Activated T-cell treated with anti-CD3 and anti-CD28 coated beads, Interleukin-2, amount 50 U/mL, for 72 hours (primary cell): ENCODE measurements around the gene KPRP. TPM values are rescaled to one million over a fixed set of nuclear protein-coding genes. Genes with fewer than 3 reads are reported as not detected.
A peak's percentile ranks its signal among the peaks of the same experiment; 100 is the strongest.

Experiments
- ATAC-seq, 2 donors: fragments of 150-1000 bp; cut with Tn5 transposase; replicated peaks in 1 of 2; 2 replicates each; pipeline ENCODE4 v1.10.0; 2021; ENCODE audit warnings: moderate library complexity in 2 of 2, mild to moderate bottlenecking in 1 of 2
- DNase-seq, 2 donors: peaks; one replicate each; pipeline ENCODE4 v3.0.0; 2021 to 2022; ENCODE audit warnings: mixed read lengths in 1 of 2
- H3K27ac Mint-ChIP-seq: one replicate; pipeline ENCODE4 v1.8.0; 2022; ENCODE audit warnings: mild to moderate bottlenecking, moderate library complexity, mixed read lengths
- H3K27me3 Mint-ChIP-seq: one replicate; pipeline ENCODE4 v1.8.0; 2022; ENCODE audit warnings: low read depth, mixed read lengths
- H3K36me3 Mint-ChIP-seq, 2 donors: one replicate each; pipeline ENCODE4 v1.8.0; 2022; ENCODE audit warnings: mixed read lengths in 2 of 2, mild to moderate bottlenecking in 1 of 2; ENCODE audit not compliant: insufficient read depth in 2 of 2
- H3K4me1 Mint-ChIP-seq: one replicate; pipeline ENCODE4 v1.8.0; 2022; ENCODE audit warnings: low read depth, mixed read lengths
- H3K4me3 Mint-ChIP-seq, 2 donors: one replicate each; pipeline ENCODE4 v1.8.0; 2022; ENCODE audit warnings: mild to moderate bottlenecking in 2 of 2, mixed read lengths in 2 of 2, moderate library complexity in 2 of 2
- H3K9me3 Mint-ChIP-seq, 2 donors: one replicate each; pipeline ENCODE4 v1.8.0; 2022; ENCODE audit warnings: mixed read lengths in 2 of 2
- total RNA-seq, 2 donors: library from RNA; stranded (reverse); gene quantifications; one replicate each; pipeline ENCODE4 v1.2.3, GENCODE V29; 2022

KPRP gene, protein sequence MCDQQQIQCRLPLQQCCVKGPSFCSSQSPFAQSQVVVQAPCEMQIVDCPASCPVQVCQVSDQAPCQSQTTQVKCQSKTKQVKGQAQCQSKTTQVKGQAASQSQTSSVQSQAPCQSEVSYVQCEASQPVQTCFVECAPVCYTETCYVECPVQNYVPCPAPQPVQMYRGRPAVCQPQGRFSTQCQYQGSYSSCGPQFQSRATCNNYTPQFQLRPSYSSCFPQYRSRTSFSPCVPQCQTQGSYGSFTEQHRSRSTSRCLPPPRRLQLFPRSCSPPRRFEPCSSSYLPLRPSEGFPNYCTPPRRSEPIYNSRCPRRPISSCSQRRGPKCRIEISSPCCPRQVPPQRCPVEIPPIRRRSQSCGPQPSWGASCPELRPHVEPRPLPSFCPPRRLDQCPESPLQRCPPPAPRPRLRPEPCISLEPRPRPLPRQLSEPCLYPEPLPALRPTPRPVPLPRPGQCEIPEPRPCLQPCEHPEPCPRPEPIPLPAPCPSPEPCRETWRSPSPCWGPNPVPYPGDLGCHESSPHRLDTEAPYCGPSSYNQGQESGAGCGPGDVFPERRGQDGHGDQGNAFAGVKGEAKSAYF
- total RNA-seq: not detected

DNA sequence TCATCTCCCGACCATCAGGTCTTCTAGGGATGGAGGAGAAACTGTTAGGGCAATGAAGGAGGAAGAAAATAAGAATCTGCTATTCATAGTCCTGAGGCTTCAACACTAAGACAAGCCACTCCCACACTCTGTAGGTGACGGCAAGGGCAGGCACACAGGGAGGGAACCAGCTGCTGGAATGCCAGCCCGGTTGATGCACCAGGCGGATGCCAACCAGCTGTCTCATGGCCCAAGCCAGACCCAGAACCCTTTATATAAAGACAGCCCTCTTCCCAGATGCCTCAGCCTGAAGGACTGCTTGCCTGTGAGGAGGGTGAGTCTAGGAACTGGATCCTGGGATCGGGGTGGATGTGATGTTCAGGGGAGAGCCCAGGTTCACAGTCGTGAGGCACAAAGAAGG lies at the start of gene KPRP:
TSS of gene KPRP (plus strand) at position 279 of the 400 bp plus-strand sequence. CDS start 1,564 bp downstream, outside the sequence.
- Mint-ChIP-seq H3K9me3 (no peaks in the 10 kb centered on the region), H3K27ac (no peak within 1 kb of the TSS), H3K4me3 (no peak within 1 kb of the TSS), H3K4me1 (peaks cover under 1% of the 10 kb centered on the region), H3K27me3 (peaks cover 27% of the 10 kb centered on the region), H3K36me3 (no peaks in the 10 kb centered on the region)
- ATAC-seq (no peak), DNase-seq (no peak)

DNA sequence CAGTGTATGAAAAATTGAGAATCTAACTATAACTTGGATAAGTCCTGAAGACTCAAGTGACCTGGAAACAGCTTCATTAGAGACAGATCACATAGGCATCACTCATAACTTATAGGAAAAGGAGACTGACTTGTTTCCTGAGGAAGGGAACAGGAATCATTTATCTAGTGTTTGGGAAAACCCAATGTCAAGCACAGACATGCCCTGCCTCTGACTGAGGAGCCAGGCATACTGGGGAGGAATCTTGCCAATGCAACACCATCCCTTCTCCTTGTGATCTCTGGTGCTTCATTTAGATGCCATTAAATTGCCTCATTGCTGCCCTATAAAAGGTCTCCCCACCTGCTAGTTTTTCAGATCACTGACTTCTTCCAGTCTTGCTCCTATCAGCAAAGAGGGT lies 39.6 kb upstream of the KPRP start:
- H3K9me3 Mint-ChIP-seq: no peaks in the 10 kb centered on the region
- H3K27me3 Mint-ChIP-seq: peaks cover 10% of the 10 kb centered on the region
- H3K4me3 Mint-ChIP-seq: no peak overlapping the region
- H3K4me1 Mint-ChIP-seq: no peaks in the 10 kb centered on the region
- no peak for DNase-seq
- no peak overlapping the region for H3K27ac Mint-ChIP-seq
- ATAC-seq: no peak
- H3K36me3 Mint-ChIP-seq: no peaks in the 10 kb centered on the region

DNA sequence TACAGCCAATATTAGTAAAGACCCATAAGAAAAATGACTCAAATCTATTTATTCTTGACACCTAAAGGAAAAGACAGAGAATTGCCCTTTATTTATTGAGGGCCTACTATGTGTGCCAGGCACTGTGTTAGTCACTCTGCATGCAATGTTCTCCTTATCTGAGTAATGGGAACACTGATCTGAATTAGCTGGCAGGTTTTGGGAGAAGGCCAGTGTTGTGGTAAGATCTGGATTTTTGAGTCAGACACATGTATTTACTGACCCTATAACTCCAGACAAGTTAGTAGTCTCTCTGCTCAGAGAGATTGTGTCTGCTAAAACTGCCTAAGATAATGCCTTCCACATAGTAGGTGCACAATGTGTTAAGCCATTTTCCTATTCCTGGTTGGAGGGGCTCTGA lies 32.6 kb upstream of the KPRP start:
- H3K36me3 Mint-ChIP-seq: no peaks in the 10 kb centered on the region
- no peak for ATAC-seq

DNA sequence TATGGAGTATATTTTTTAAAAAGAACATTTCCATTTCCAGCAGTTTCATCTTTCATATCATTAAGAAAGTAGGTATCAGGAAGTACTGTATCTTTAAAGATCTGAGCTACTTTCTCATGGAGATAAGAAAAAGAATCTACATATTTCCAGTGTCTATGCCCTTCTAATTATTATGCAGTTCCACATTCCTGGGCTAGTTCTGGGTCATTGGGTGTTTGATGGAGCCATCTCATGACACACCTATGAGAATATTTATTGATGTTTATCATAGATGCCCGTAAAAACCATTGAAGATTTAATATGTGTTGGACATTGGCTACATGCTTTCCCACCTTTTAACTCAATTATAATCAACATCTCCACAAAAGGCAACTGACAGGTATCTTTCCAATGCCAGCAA lies 28.8 kb upstream of the KPRP start:
- H3K9me3 Mint-ChIP-seq: no peaks in the 10 kb centered on the region
- no peaks in the 10 kb centered on the region for H3K4me1 Mint-ChIP-seq
- H3K27ac Mint-ChIP-seq: no peak overlapping the region
- no peak for ATAC-seq
- no peak overlapping the region for H3K4me3 Mint-ChIP-seq
- no peaks in the 10 kb centered on the region for H3K36me3 Mint-ChIP-seq
- peaks cover 11% of the 10 kb centered on the region for H3K27me3 Mint-ChIP-seq
- no peak for DNase-seq

More for the DNA sequence above, 32.6 kb upstream of the KPRP start:
- Mint-ChIP-seq H3K27ac (no peak overlapping the region), H3K4me3 (no peak overlapping the region), H3K4me1 (no peaks in the 10 kb centered on the region), H3K9me3 (no peaks in the 10 kb centered on the region), H3K27me3 (peaks cover 17% of the 10 kb centered on the region)
- DNase-seq: no peak

DNA sequence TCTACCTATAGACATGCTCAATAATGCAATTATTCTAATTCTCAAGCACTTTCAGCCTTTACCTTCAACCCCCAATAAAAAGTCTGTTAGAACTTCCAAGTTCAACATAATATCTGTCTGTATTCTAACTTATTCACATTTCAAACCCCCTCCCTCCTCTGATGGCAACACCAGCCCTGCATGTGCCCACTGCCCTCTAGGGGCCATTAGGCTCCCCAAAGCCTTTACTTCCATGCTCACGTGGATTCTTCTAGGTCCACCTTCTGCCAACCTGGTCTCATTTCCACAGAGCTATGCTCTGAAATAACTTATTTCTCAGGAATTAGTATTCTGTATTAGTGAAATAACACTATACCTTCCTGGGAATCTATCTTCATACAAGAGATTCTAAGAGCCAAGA lies 22.2 kb upstream of the KPRP start:
- Mint-ChIP-seq H3K36me3 (no peaks in the 10 kb centered on the region), H3K4me3 (no peak overlapping the region), H3K4me1 (no peaks in the 10 kb centered on the region), H3K27me3 (peaks cover 21% of the 10 kb centered on the region), H3K9me3 (no peaks in the 10 kb centered on the region), H3K27ac (no peak overlapping the region)
- no peak for ATAC-seq
- no peak for DNase-seq

DNA sequence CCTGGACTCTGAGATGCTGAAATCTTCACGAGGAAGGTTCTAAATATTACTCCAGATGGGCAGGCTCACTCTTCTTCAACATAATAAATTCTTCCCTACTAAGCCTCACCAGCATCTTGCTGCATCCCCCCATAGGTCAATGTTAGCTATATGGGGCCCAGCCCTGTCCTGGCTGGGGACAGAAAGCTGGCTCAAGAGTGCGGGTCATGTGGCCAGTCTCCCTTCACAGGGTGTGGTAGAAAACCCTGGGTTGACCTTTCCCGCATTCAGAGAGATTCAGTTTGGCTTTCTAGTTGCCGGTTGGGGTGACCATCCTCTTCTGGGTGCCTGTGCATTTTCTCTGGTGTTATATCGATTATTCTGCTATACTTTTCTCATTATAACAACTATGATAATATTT lies 19.8 kb upstream of the KPRP start:
- no peak for DNase-seq
- no peak overlapping the region for H3K27ac Mint-ChIP-seq
- no peak overlapping the region for H3K4me3 Mint-ChIP-seq

DNA sequence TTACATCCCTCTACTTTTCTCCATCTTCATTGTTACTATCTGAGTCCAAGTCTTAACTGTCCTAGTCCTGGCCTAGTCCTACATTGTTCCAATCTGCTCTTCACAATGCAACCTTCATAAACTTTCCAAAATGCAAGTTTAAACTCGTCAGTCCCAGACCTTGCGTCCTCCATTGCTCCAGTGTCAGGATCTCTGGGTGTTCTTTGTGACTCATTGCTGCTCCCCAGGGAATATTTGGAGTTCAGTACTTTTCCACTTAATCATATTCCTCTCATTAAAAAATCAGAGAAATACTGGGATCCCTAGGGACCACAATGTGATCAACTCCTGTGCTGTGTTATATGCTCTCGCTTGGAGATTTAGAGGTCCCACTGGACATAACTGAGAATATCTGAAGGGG lies 18.0 kb upstream of the KPRP start:
- no peaks in the 10 kb centered on the region for H3K36me3 Mint-ChIP-seq
- H3K27me3 Mint-ChIP-seq: peaks cover 35% of the 10 kb centered on the region
- no peaks in the 10 kb centered on the region for H3K9me3 Mint-ChIP-seq
- no peaks in the 10 kb centered on the region for H3K4me1 Mint-ChIP-seq
- no peak overlapping the region for H3K4me3 Mint-ChIP-seq
- DNase-seq: no peak
- no peak overlapping the region for H3K27ac Mint-ChIP-seq
- no peak for ATAC-seq

More for the DNA sequence above, 19.8 kb upstream of the KPRP start:
- Mint-ChIP-seq H3K36me3 (no peaks in the 10 kb centered on the region), H3K4me1 (no peaks in the 10 kb centered on the region), H3K9me3 (no peaks in the 10 kb centered on the region), H3K27me3 (peaks cover 27% of the 10 kb centered on the region)
- ATAC-seq: no peak

DNA sequence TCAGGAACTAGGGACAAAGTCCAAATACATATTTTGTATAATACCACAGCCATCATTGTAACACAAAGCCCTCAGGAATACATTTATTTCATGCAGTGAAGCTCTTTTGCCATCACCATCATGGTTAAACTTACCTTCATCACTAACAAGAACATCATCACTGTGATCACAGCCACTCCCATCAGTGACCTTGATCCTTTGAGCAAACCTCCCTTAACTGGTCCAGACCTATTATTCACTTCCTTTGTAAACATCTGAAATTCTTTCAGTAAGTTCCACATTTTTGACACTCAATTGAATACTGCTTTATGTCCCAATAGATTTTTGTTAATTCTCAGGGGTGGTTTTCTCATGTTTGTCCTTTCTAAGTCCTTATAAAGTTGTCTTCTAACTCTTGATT lies 16.2 kb upstream of the KPRP start:
- DNase-seq (no peak), ATAC-seq (no peak)
- H3K9me3 Mint-ChIP-seq: no peaks in the 10 kb centered on the region
- H3K27ac Mint-ChIP-seq: no peak overlapping the region
- H3K27me3 Mint-ChIP-seq: peaks cover 37% of the 10 kb centered on the region
- no peaks in the 10 kb centered on the region for H3K4me1 Mint-ChIP-seq
- no peaks in the 10 kb centered on the region for H3K36me3 Mint-ChIP-seq
- H3K4me3 Mint-ChIP-seq: no peak overlapping the region

DNA sequence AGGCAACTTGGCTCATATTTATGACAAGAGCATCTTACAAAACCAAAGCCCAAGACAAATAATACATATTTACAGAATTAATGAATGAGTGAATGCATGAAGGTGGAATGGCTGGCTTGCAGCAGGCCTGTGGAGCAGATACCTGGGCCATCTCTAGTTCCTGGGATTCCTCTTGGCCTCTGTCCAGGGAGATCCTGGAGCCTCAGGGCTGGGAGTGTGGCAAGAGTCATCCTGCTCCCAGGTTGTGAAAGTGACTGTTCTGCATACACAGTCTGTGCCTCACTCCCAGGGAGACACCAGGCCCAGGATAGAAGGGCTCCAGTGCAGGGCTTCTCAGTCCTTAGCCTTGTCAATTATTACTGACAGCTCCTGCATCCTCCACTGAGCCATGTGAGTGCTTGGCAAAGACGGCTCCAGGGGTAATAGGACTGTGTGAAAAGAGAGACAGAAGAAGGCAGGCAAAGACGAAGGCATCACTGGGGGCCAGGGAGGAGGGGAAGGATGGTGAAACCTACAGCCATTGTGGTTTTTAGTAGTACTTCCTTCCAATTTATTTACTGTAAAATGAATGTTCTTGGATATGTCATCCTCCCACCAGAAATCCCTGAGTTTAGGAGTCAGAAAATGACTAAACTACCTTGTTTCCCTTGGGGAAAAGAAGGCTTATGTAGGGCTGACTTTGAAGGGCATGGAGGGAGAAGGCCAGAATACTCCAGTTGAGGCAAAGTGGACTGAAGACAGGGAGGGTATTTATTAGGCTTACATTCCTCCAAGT lies 14.3 kb upstream of the KPRP start:
- H3K27me3 Mint-ChIP-seq: peaks cover 28% of the 10 kb centered on the region
- DNase-seq: no peak
- H3K9me3 Mint-ChIP-seq: no peaks in the 10 kb centered on the region
- no peak overlapping the region for H3K27ac Mint-ChIP-seq
- H3K4me1 Mint-ChIP-seq: no peaks in the 10 kb centered on the region
- H3K36me3 Mint-ChIP-seq: no peaks in the 10 kb centered on the region
- H3K4me3 Mint-ChIP-seq: no peak overlapping the region
- no peak for ATAC-seq

DNA sequence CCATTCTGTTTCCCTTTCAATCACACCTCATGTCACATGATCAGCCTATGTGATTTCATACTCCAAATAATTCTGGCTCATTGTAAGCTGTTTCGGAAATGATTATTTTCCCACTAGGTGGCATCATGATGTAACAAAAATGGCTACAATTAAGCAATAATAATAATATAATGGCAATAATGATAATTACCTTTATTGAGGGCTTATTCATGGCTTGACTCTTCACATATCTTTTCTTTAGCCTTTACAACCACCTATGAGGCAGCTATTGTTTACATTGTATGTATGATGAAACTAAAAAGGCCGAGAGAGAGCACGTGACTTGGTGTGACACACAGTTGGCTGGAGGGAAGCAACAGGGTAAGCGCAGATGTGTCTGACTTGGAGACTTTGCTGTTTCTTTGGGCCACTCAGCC lies 12.5 kb upstream of the KPRP start:
- Mint-ChIP-seq H3K27me3 (peaks cover 18% of the 10 kb centered on the region), H3K9me3 (no peaks in the 10 kb centered on the region), H3K4me1 (no peaks in the 10 kb centered on the region), H3K4me3 (no peak overlapping the region), H3K27ac (no peak overlapping the region), H3K36me3 (no peaks in the 10 kb centered on the region)
- DNase-seq (no peak), ATAC-seq (no peak)

DNA sequence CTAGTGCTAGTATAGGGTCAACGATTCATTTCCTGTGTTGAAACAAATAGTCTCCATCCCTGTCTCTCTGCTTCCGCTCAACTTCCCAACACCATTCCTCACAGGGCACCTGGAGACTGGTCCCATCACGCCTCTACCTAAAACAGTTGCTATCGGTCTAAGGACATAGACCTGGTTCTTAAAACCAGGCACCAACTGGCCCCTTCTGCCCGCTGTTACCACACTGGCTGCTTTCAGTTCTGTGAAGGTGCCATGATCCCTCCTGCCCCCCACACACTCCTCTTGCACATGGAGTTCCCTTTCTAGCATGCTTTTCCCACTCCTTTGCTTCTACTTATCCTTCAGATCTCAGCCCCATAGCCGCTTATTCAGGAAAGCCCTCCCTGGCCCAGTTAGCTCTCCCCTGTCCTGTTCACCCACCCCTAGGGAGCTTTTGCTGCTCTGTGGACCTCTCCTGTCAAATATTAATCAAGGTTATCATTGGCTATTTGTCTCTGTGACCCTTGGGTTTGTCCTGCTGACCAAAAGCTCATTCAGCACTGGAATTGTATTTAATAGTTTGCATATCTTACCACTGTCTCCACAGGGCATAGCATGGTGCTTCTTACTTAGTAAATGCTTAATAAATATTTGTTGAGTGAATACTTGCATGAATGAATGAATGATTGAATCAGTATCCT lies 11.9 kb upstream of the KPRP start:
- Mint-ChIP-seq H3K27ac (no peak overlapping the region), H3K4me1 (no peaks in the 10 kb centered on the region), H3K36me3 (no peaks in the 10 kb centered on the region), H3K9me3 (no peaks in the 10 kb centered on the region), H3K4me3 (no peak overlapping the region), H3K27me3 (peaks cover 24% of the 10 kb centered on the region)
- ATAC-seq (no peak), DNase-seq (no peak)

DNA sequence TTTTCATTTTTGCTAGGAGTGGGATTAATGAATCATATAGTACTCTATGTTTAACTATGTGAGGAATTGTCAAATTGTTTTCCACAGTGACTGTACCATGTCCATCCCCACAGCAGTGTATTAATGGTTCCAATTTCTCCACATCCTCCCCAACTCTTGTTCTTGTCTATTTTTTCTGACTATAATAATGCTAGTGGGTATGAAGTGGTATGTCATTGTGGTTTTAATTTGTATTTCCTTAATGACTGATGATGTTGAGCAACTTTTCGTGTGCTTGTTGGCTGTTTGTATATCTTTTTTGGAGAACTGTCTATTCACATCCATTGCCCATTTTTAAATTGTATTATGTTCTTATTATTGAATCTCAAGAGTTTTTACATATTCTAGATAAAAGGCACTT lies 10.0 kb upstream of the KPRP start:
- Mint-ChIP-seq H3K9me3 (no peaks in the 10 kb centered on the region), H3K27ac (no peak overlapping the region), H3K36me3 (no peaks in the 10 kb centered on the region), H3K4me1 (peaks cover 6% of the 10 kb centered on the region), H3K4me3 (no peak overlapping the region), H3K27me3 (peaks cover 28% of the 10 kb centered on the region)
- no peak for DNase-seq
- ATAC-seq: no peak

DNA sequence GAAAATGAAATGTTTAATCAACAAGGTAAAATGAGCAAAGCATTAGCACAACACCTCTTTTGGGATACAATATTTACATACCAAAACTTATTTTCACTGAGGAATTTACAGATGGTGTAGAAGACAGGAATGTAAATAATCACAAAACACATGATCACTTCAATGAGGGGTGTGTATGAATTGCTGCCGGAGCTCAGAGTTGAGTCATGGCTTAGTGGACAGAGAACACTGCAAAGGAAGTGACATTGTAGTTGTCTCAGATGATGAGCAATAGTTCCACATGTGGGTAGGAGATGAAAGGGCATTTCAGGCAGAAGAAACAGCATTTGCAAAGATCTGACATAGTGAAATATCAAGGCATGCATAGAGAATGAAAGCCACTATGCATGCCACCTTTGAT lies 5.6 kb upstream of the KPRP start:
- Mint-ChIP-seq H3K9me3 (no peaks in the 10 kb centered on the region), H3K27ac (no peak overlapping the region), H3K4me3 (no peak overlapping the region), H3K4me1 (peaks cover 6% of the 10 kb centered on the region), H3K36me3 (no peaks in the 10 kb centered on the region), H3K27me3 (peaks cover 28% of the 10 kb centered on the region)
- no peak for DNase-seq
- ATAC-seq: peak; percentile 49 to 58
